HCT116 (cell line): ENCODE results near the gene NTSR2.

Experiments
- EGR1 ChIP-seq: IDR thresholded peaks from 2 replicates; pipeline ENCODE4 v1.6.1; 2012; ENCODE audit warnings: low read depth
- EZH2 ChIP-seq: fragments of 200-600 bp; sonication (generic); IDR thresholded peaks from 2 replicates; pipeline ENCODE4 v1.6.1; 2017; ENCODE audit warnings: antibody characterized with exemption, mixed run types
- EZH2phosphoT487 ChIP-seq: fragments of 200-600 bp; IDR thresholded peaks from 2 replicates; pipeline ENCODE4 v1.6.1; 2018; ENCODE audit warnings: antibody characterized with exemption, borderline replicate concordance
- FOSL1 ChIP-seq: IDR thresholded peaks from 2 replicates; pipeline ENCODE4 v1.6.1; 2012; ENCODE audit warnings: low read depth
- POLR2A ChIP-seq: IDR thresholded peaks from 2 replicates; pipeline ENCODE4 v1.7.0; 2011; ENCODE audit warnings: borderline replicate concordance; ENCODE audit not compliant: insufficient read depth, insufficient read length; ENCODE audit errors: extremely low read depth
- POLR2AphosphoS5 ChIP-seq: IDR thresholded peaks from 2 replicates; pipeline ENCODE4 v1.6.1; 2011; ENCODE audit warnings: mild to moderate bottlenecking, low read depth, low read length, moderate library complexity
- RAD21 ChIP-seq: IDR thresholded peaks from 2 replicates; pipeline ENCODE4 v1.6.1; 2012; ENCODE audit warnings: low read depth, mild to moderate bottlenecking
- SIN3A ChIP-seq: IDR thresholded peaks from 2 replicates; pipeline ENCODE4 v1.6.1; 2012; ENCODE audit warnings: low read depth
- SP1 ChIP-seq: IDR thresholded peaks from 2 replicates; pipeline ENCODE4 v1.6.1; 2012; ENCODE audit warnings: low read depth
- TF ChIP-seq, protein P1 (sequence below): IDR thresholded peaks from 2 replicates; pipeline ENCODE4 v1.6.1; 2012
- TF ChIP-seq, protein P2 (sequence below), 3 experiments: fragments of 200-600 bp in 1 of 3; sonication (generic) in 1 of 3; IDR thresholded peaks in 2 of 3; conservative IDR thresholded peaks in 1 of 3; 2 replicates each; pipeline ENCODE4 v1.5.1; 2012 to 2017; ENCODE audit warnings: low read depth in 2 of 3, low read length in 2 of 3, antibody characterized with exemption in 1 of 3, borderline replicate concordance in 1 of 3, control low read depth in 1 of 3, mild to moderate bottlenecking in 1 of 3, mixed read lengths in 1 of 3, mixed run types in 1 of 3, moderate library complexity in 1 of 3; ENCODE audit not compliant: insufficient read depth in 1 of 3
- TF ChIP-seq, protein P3 (sequence below): IDR thresholded peaks from 2 replicates; pipeline ENCODE4 v1.6.1; 2012; ENCODE audit warnings: low read depth
- TF ChIP-seq, protein P4 (sequence below): IDR thresholded peaks from 2 replicates; pipeline ENCODE4 v1.6.1; 2012

DNA sequence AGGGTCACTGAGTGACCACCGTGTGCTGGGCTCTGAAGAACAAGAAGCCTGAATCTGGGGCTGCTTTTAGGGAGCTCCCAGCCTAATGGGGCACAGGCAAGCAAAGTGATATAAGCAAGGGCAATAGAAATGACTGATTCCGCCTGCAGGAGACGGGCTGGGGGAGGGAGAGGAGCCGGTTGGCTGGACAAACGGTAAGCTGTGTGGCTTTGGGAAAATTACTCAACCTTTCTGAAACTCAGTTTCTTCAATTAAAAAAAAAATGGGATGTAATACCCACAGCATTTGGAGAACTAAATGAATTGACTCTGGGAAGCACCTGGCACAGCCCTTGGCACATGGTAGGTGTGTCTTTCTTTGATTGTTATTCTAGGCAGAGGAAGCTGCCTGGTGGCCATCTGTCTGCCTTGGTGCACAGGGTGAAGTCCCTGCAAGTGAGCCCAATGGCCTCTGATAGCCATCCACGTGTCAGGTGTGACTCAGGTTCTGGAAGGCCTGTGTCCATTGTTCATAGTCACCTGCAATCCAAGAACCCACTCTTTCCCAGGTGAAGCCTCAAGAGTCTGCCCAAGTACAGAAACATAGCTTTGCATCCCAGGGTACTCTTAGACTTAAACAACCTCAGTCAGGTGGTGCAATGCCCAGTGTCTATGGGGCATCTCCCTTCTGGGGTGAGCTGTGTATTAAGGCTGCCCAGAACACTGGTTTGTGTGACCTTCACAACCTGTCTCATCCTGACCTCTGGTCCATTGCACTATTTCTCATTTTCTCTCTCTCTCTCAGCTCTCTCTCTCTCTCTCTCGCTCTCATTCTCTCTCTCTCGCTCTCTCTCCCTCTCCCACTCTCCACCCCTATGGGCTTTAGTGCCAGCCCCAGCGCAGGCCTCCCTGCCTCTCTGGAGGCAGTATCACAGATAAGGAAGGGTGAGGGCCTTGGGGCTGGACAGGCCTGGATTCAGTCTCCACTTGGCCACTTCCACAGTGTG, 30.0 kb upstream of the NTSR2 start:
- TF ChIP-seq, protein P1, sequence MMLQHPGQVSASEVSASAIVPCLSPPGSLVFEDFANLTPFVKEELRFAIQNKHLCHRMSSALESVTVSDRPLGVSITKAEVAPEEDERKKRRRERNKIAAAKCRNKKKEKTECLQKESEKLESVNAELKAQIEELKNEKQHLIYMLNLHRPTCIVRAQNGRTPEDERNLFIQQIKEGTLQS = no peak
- no peak for TF ChIP-seq FOSL1
- no peak for TF ChIP-seq SP1
- no peak for TF ChIP-seq POLR2AphosphoS5
- TF ChIP-seq, protein P2, sequence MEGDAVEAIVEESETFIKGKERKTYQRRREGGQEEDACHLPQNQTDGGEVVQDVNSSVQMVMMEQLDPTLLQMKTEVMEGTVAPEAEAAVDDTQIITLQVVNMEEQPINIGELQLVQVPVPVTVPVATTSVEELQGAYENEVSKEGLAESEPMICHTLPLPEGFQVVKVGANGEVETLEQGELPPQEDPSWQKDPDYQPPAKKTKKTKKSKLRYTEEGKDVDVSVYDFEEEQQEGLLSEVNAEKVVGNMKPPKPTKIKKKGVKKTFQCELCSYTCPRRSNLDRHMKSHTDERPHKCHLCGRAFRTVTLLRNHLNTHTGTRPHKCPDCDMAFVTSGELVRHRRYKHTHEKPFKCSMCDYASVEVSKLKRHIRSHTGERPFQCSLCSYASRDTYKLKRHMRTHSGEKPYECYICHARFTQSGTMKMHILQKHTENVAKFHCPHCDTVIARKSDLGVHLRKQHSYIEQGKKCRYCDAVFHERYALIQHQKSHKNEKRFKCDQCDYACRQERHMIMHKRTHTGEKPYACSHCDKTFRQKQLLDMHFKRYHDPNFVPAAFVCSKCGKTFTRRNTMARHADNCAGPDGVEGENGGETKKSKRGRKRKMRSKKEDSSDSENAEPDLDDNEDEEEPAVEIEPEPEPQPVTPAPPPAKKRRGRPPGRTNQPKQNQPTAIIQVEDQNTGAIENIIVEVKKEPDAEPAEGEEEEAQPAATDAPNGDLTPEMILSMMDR (IDR thresholded peaks at IDR 0.05 in 2 of 3, conservative IDR thresholded peaks at IDR 0.05 in 1 of 3; ENCODE audit: borderline replicate concordance in 1 of 3, insufficient read depth in 1 of 3, low read depth in 2 of 3, low read length in 2 of 3) = no peak
- no peak for TF ChIP-seq POLR2A
- no peak for TF ChIP-seq RAD21
- TF ChIP-seq, protein P3, sequence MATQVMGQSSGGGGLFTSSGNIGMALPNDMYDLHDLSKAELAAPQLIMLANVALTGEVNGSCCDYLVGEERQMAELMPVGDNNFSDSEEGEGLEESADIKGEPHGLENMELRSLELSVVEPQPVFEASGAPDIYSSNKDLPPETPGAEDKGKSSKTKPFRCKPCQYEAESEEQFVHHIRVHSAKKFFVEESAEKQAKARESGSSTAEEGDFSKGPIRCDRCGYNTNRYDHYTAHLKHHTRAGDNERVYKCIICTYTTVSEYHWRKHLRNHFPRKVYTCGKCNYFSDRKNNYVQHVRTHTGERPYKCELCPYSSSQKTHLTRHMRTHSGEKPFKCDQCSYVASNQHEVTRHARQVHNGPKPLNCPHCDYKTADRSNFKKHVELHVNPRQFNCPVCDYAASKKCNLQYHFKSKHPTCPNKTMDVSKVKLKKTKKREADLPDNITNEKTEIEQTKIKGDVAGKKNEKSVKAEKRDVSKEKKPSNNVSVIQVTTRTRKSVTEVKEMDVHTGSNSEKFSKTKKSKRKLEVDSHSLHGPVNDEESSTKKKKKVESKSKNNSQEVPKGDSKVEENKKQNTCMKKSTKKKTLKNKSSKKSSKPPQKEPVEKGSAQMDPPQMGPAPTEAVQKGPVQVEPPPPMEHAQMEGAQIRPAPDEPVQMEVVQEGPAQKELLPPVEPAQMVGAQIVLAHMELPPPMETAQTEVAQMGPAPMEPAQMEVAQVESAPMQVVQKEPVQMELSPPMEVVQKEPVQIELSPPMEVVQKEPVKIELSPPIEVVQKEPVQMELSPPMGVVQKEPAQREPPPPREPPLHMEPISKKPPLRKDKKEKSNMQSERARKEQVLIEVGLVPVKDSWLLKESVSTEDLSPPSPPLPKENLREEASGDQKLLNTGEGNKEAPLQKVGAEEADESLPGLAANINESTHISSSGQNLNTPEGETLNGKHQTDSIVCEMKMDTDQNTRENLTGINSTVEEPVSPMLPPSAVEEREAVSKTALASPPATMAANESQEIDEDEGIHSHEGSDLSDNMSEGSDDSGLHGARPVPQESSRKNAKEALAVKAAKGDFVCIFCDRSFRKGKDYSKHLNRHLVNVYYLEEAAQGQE = no peak
- TF ChIP-seq, protein P4, sequence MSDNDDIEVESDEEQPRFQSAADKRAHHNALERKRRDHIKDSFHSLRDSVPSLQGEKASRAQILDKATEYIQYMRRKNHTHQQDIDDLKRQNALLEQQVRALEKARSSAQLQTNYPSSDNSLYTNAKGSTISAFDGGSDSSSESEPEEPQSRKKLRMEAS = no peak
- TF ChIP-seq EZH2phosphoT487 = no peak
- no peak for TF ChIP-seq EZH2
- TF ChIP-seq EGR1 = no peak
- TF ChIP-seq SIN3A = no peak
